Endodermal cell (in vitro differentiated cells): ENCODE data around the gene ADPRS. TPM values are rescaled to one million over a fixed set of nuclear protein-coding genes. Genes with fewer than 3 reads are reported as not detected.

Experiments used
- DNase-seq: peaks from one replicate; pipeline ENCODE4 v3.0.0-alpha.2; 2017
- H3K27ac ChIP-seq: 2 replicates; pipeline ENCODE4 v1.5.1; 2013; ENCODE audit warnings: mild to moderate bottlenecking, low read depth, low read length, moderate library complexity
- H3K27me3 ChIP-seq: 2 replicates; pipeline ENCODE4 v1.6.1; 2013; ENCODE audit warnings: mild to moderate bottlenecking, low read length, moderate library complexity; ENCODE audit not compliant: insufficient read depth, control insufficient read depth, poor library complexity, severe bottlenecking
- H3K36me3 ChIP-seq: 2 replicates; pipeline ENCODE4 v1.7.0; 2013; ENCODE audit warnings: mild to moderate bottlenecking, low read length, moderate library complexity; ENCODE audit not compliant: control insufficient read depth, insufficient read depth
- H3K4me1 ChIP-seq: one replicate; pipeline ENCODE4 v1.7.0; 2013; ENCODE audit warnings: low read length; ENCODE audit not compliant: control insufficient read depth, insufficient read depth
- H3K4me3 ChIP-seq: 2 replicates; pipeline ENCODE4 v1.5.1; 2013; ENCODE audit warnings: mild to moderate bottlenecking, low read length, moderate library complexity
- H3K9ac ChIP-seq: 2 replicates; pipeline ENCODE4 v1.6.1; 2013; ENCODE audit warnings: mild to moderate bottlenecking, low read length, moderate library complexity; ENCODE audit not compliant: poor library complexity, severe bottlenecking; ENCODE audit errors: extremely low read depth
- H3K9me3 ChIP-seq: 2 replicates; pipeline ENCODE4 v1.6.1; 2013; ENCODE audit warnings: mild to moderate bottlenecking, low read length, moderate library complexity; ENCODE audit not compliant: control insufficient read depth
- H3K27ac Mint-ChIP-seq: 2 replicates; pipeline ENCODE4 v1.8.0; 2020; ENCODE audit warnings: mixed read lengths
- H3K27me3 Mint-ChIP-seq: 2 replicates; pipeline ENCODE4 v1.8.0; 2021; ENCODE audit warnings: mild to moderate bottlenecking, mixed read lengths; ENCODE audit not compliant: insufficient read depth
- H3K36me3 Mint-ChIP-seq: 2 replicates; pipeline ENCODE4 v1.8.0; 2020; ENCODE audit warnings: low read depth, mixed read lengths
- H3K4me1 Mint-ChIP-seq: 2 replicates; pipeline ENCODE4 v1.8.0; 2020; ENCODE audit warnings: mixed read lengths
- H3K4me3 Mint-ChIP-seq: 2 replicates; pipeline ENCODE4 v1.8.0; 2020; ENCODE audit warnings: mild to moderate bottlenecking, moderate library complexity, mixed read lengths
- H3K9me3 Mint-ChIP-seq: 2 replicates; pipeline ENCODE4 v1.8.0; 2020; ENCODE audit warnings: mild to moderate bottlenecking, mixed read lengths
- CTCF ChIP-seq: fragments of 200-600 bp; sonication (generic); conservative IDR thresholded peaks from 2 replicates; pipeline ENCODE4 v1.5.0; 2021; ENCODE audit warnings: antibody characterized with exemption, mild to moderate bottlenecking
- WGBS, 2 experiments: methylation state at CpG; one replicate each; pipeline versions ENCODE4 v1.1.5 to v1.1.7; 2013; ENCODE audit warnings: missing lambda C conversion rate in 2 of 2, mixed read lengths in 1 of 2; ENCODE audit not compliant: insufficient coverage in 1 of 2, insufficient read length in 1 of 2; 5-methylcytosine and 5-hydroxymethylcytosine counted together
- total RNA-seq, 2 donors: library from RNA; stranded (reverse); fragmentation: NEBNext Ultra II Directional in 1 of 2; extraction: Animal tissue kit (Norgen Biotek cat#: 25700) in 1 of 2; gene quantifications; 2 replicates in 1 of 2; 3 replicates in 1 of 2; pipeline ENCODE4 v1.2.1, GENCODE V29; 2021

The ADPRS gene
- total RNA-seq, 2 donors from 2014 or later, result 22.1 to 25.3 TPM

DNA sequence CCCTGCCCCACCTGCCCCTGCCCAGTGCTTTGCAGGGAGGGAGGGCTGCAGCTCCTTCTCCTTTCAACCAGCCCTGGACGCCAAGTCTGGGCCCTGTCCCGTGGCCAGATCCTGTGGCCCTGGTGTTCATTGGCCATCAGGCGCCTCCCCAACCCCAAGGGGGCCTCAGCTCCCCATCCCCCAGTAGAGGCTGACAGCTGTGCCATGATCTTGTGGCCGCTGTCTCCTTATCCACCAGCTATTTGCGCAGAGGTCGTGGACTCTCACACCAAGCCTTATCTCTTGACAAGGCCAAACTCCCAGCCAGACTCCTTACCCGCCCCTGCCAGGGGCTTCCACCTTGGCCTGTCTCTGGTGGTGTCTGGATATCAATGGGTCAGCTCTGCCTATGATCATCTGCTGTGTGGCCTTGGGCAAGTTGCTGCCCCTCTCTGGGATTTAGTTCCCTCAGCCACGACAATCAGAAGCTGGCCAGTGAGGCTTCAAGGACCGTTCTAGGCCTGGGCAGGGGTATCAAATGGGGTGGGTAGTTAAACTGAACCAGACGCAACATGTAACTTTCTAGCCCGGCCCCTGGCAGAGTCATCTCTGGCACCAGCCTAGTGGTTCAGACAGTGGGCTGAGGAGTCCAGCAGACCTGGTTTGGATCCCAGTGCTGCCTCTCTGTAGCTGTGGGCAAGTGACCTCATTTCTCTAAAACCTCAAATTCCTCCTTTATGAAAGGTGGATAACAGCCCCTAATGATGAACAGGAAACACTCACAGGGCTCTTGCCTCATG is 39.6 kb downstream of the ADPRS start:
- no peaks in the 10 kb centered on the region for H3K36me3 Mint-ChIP-seq
- Histone ChIP-seq H3K27ac (no peak overlapping the region), H3K4me1 (no peaks in the 10 kb centered on the region), H3K9ac (no peak overlapping the region), H3K9me3 (no peaks in the 10 kb centered on the region), H3K36me3 (no peaks in the 10 kb centered on the region), H3K4me3 (no peak overlapping the region), H3K27me3 (peaks cover 35% of the 10 kb centered on the region)
- peaks cover 30% of the 10 kb centered on the region for H3K27me3 Mint-ChIP-seq
- DNase-seq, result no peak
- H3K4me3 Mint-ChIP-seq, result no peak overlapping the region
- no peaks in the 10 kb centered on the region for H3K4me1 Mint-ChIP-seq
- 91 to 92% methylated on average over 7 to 11 of the region's 11 CpGs for WGBS, 2 experiments
- no peak for TF ChIP-seq CTCF
- H3K27ac Mint-ChIP-seq, result no peak overlapping the region
- H3K9me3 Mint-ChIP-seq, result no peaks in the 10 kb centered on the region

- Histone ChIP-seq H3K4me3 (no peak overlapping the region), H3K36me3 (no peaks in the 10 kb centered on the region), H3K9me3 (no peaks in the 10 kb centered on the region), H3K27ac (no peak overlapping the region), H3K9ac (no peak overlapping the region), H3K27me3 (peaks cover 29% of the 10 kb centered on the region), H3K4me1 (no peaks in the 10 kb centered on the region)
- Mint-ChIP-seq H3K36me3 (no peaks in the 10 kb centered on the region), H3K27ac (no peak overlapping the region), H3K4me1 (no peaks in the 10 kb centered on the region), H3K4me3 (no peak overlapping the region), H3K27me3 (peaks cover 25% of the 10 kb centered on the region), H3K9me3 (no peaks in the 10 kb centered on the region)
- no peak for TF ChIP-seq CTCF
- WGBS, 2 experiments, result 78 to 96% methylated on average over 3 of the region's 3 CpGs
- DNase-seq, result no peak
Measured at GRCh38 chr1:36128905-36129206, 40.2 kb downstream of the ADPRS start.

DNA sequence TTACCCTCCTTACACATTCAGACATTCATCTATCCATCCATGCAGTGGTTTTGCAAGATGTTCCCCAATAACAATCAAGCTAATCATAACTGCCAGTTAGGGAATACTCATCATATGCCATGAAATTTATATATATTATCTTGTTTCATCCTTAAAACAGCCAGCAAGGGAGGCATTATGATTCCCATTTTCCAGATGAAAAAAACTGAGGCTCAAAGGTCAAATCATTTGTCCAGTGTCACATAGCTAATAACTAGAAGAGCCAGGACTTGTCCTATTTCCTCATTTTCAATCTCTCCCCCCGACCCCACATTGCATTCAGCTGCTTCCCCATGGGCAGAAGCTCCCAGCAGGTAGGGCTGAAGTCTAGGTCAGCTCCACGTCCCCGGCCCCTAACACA is 43.3 kb downstream of the ADPRS start:
- Histone ChIP-seq H3K4me3 (no peak overlapping the region), H3K9me3 (no peaks in the 10 kb centered on the region), H3K36me3 (peaks cover 10% of the 10 kb centered on the region), H3K27me3 (no peaks in the 10 kb centered on the region), H3K9ac (no peak overlapping the region), H3K4me1 (no peaks in the 10 kb centered on the region), H3K27ac (no peak overlapping the region)
- H3K27me3 Mint-ChIP-seq, result peaks cover 3% of the 10 kb centered on the region
- H3K9me3 Mint-ChIP-seq, result no peaks in the 10 kb centered on the region
- DNase-seq, result no peak
- H3K4me3 Mint-ChIP-seq, result no peak overlapping the region
- peaks cover 9% of the 10 kb centered on the region for H3K36me3 Mint-ChIP-seq
- 93 to 100% methylated on average over 2 to 3 of the region's 3 CpGs for WGBS, 2 experiments
- TF ChIP-seq CTCF, result no peak
- H3K27ac Mint-ChIP-seq, result no peak overlapping the region
- no peaks in the 10 kb centered on the region for H3K4me1 Mint-ChIP-seq
